ENCODE results near the gene ISG20L2.

Gene ISG20L2

DNA sequence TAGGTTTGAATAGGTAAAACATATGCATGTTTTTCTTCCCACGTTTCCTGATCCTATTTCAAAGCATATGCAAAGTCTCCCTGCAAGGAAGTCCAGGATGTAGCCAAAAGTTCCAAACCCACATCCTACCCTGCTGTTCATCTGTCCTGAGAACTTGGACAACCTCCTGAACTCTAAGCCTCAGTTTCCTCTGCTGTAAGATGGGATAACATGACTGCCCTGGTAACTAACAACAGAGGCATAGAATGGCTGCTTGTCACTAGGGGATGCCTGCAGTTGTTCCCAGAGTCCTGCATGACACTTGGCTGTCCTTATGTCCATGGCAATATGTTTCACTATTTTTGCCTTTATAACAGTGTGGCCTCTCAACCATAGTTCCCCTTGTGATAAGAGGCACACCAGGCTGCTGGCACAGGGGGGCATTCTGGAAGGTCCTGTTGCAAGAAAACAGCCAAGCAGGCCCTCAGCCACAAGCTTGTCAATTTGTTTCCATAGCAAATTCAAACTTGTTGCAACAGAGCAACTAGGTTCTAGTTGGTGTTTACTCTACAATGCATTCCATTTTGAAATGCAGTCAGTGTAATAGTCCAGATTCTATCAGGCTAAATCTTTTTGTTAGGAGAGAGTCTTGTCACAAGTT is 24.4 kb upstream of the ISG20L2 start:
- no peak for DNase-seq

DNA sequence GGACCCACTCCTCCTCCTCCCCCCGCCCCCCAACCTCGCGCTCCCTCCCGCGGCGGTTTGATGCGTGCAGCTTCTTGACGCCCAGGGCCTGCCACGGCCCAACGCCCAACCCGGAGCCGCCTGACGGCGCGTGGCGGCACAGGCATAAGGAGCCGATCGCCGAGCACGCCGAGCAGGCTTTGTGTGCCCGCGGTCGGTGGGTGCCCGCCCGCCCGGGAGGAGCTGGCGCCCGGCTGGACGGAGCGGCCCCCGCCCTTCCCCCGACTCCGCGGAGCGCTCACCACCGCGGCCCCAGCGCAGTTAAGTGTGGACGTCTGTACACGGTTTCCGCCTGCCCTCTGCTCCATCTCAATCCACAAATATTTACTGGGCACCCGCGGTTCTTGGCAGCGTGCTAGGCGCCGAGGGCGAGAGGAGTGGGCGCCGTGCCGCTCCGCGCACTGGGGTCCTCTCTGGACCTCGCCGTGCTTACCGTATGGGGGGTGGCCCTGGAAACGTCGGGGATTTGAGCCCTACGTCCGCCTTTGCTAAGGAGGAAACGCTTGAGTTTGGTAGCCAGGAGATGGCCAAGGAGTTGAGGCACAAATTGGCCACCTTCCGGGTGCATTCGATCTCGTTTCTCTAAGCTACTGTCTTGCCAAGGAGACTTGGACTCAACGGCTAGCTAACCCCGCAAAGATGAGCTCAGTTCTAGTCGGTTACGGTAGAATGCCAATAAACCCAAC is 23.4 kb upstream of the ISG20L2 start:
- DNase-seq = peak; percentile 63

GRCh38 chr1:156751451-156751756 is 22.8 kb upstream of the ISG20L2 start, which contains the start of gene HDGF:
Gene HDGF (minus strand): TSS chr1:156751675. CDS start chr1:156751429, 246 bp downstream.
- no peak for DNase-seq

GRCh38 chr1:156750711-156751450 is 22.3 kb upstream of the ISG20L2 start:
- no peak for DNase-seq

DNA sequence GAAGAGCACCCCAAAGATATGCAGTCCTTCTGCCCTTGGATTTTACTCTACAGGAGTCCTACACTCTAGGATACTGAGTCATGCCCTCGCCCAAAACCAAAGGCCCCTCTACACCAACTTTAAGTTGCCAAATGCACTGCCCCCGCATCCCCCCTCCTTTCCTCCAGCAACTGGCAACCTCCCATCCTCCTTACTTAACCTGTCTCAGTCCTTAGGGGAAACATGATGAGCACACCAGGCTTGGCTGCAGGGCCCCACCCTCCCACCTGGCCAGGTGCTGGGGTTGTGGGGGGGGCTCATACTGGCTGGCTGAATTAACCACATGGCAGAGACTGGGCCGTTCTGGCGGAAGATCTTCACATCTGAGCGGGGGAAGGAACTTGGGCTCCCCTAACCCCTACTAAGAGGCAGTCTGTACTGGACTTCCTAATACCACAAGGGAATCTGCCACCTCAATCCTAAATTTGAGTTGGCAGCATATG is 21.7 kb upstream of the ISG20L2 start:
- DNase-seq = no peak

DNA sequence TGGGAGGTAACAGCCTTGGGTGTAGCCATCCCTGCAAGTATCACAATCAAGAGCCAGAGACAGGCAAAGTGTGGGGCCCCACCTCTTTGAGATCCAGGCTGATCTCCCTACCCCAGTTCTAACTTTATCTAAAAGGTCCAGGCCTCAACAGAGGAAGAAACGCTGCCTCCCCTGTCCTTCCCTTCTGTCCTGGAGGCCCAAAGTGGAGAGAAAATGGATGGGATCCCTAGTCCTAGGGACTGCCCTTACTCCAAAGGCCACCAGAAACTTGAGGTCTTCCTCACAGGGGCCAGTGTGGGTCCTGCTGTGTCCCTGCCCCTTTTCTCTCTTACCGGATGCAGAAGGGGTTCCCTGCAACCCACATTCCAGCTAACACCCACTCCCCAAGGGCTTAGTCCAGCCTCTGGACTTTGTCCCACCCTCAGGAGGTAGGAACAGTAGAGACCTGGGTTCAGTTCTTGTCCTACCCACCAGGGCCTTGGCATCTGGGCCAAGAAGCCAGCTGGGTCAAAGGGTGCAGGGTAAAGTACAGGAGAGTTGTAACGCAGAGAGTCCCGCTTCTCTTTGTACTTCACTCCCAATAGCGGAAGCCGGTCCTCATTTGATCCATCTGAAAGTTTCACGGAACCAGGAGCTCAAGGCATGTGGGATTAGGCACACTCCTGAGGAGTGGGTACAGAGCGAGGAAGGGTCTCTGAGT is 21.0 kb upstream of the ISG20L2 start:
- no peak for DNase-seq

DNA sequence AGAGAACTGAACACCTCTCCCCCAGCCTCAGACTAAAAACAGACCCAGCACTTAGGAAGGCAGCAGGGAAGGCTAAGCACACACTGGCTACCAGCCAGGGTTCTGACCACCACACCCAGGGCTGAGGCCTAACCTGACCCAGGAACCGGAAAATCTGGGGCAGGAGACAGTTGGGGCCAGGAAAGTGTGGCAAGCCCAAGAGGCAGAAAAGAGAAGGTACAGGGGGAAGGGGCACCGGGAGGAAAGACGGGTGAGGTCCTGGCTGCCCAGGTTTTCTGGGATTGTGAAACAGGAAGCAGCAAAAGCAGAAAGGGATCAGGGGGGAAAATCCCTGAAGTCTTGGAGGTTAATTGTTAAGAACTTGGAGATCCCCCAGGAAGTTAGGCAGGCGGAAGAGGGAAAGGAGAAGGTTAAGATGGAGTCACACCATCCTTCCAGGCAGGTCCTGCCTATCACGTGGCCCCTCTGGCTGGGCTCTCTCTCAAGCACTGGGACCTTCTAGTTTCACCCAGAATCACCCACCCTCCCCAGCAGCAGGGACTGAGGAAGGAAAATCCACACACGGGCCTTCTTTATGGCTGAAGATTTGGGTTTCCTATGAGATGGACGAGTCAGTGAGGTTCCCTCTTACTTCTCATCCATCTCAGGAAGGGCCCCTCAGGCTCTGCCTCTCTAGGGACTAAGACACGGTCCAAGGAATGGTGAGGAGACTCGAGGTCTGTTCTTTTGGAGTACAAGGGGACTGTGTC is 20.3 kb upstream of the ISG20L2 start:
- no peak for DNase-seq

DNA sequence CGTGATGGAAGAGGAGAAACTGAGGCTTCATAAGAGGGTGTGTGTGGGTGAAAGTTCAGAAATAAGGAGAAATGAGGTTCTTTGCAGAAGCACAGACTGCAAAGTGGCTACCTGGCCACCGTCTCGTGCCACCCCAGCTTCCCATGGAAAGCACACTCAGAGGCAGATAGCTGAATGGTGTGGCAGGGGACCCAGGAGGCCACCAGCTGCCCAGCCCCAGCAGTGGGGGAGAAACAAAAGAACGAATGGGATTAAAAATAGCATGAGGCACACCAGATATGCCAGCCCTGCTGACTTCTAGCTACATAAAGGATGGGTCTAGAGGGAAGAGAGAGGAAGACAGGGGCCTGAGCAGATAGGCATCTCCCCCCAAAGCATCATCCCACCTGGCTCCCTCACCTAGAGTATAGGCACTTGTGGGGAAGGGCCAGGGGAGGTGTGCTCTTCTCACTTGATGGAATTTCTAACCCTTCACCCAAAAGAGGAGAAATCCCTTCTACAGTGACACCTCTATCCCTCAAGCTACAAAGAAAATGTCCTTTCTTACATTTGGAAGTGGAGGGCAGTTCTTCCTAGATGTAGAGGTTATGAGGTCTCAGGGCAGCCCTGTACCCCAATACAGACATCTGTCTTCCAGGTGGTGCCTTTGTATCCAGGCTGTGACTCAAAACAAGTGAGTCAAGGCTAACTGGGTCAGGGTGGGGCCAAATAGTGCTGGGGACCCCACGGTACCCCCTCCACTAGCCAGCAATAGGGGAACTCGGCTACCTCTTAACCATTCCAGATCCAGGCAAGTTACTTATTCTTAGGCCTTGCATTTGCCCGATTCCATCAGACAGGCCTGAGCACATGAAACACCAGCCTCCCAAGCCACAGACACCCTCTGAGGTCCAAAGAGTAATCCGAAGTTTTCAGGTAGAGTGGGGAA is 19.4 kb upstream of the ISG20L2 start:
- no peak for DNase-seq

- DNase-seq = peak; percentile 24
Measured at GRCh38 chr1:156746728-156747631, 18.4 kb upstream of the ISG20L2 start.

GRCh38 chr1:156746406-156746727 is 17.8 kb upstream of the ISG20L2 start:
- DNase-seq = no peak

DNA sequence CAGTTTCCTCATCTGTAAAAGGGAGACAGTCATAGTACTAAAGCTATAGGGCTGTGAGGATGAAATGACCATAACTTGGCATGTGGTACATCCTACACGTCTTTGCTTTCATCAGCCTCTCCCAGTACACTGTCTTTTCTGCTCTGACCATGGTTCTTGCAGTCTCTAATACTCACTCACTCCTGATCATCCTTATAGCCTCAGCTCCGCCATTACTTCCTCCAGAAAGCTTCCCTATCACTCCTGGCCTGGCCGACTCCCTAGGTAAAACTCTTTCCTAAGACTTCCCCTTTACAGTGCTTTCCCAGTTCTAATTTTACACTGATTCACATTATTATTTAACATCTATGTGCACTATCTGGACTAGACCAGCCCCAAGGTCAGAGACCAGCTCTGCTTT is 17.3 kb upstream of the ISG20L2 start:
- no peak for DNase-seq

DNA sequence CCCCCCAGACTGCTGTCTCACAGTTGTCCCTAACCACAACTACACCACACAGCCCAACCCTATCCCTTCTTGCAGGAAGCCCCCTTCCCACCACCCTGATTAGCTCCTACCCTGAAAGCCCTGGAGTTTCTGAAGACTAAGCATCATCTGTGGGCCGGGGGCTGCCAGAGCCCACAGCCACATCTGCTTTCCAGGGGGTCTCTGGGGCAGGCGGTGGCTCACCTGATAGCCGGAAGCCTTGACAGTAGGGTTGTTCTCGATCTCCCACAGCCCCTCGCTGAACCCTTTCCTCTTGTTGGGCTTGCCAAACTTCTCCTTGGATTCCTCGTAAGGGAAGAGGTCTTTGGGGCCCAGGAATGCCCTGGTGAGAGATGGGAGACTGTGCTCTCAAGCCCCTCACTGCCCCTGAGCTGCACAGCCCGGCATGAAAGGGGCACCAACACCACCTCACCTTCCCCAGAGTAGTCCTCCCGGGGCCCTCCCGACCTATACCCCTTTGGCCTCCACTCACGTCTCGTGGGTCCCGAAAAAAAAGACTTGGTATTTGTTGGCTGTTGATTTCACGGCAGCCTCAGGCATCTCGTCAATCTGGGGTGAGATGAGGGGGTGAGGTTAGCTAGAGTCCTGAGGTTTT is 16.3 kb upstream of the ISG20L2 start:
- DNase-seq = no peak

- no peak for DNase-seq
Measured at GRCh38 chr1:156744344-156744743, 15.8 kb upstream of the ISG20L2 start.

DNA sequence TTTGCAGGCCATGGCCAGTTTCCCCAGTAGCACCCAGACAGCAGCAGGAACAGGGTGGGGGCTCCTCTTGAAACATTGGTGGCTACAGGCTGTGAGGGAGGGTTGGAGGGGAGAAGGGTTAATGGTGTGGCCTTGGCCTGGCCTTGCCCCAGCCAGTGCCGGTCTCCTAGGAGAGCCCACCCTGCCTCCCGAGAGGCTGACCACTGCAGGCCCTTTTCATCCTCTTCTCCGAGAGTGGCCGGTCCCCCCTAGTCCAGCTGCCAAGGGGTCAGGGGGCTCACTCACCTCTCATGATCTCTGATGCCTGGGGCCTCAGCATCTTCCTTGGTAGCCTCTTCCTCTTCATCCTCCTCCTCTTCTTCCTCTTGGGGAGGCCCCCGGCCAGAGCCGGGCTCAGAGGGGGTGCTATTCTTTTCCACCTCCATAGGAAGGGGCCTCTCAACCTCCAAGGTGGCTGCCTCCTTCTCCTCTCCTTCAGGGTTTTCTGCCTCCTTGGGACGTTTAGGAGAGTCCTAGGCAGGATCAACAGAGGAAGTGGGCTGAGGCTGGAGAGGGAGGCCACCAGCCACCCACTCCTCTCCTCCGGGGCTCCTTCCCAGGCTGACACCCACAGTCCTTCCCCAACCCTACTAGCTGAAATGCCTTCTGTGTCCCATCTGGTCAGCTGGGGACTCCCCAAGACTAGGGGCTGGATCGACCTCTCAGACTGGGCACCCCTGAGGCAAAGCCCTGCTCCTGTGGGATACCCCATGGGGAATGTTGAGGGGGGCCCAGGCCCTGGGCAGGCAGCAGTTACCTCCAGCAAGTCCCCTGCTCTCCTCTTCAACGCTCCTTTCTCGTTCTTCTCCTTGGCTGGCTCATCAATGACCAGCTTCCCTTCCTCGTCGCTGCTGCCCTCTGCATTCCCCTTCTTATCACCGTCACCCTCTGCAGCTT is 15.1 kb upstream of the ISG20L2 start:
- DNase-seq = no peak

GRCh38 chr1:156742801-156743200 is 14.2 kb upstream of the ISG20L2 start:
- no peak for DNase-seq

GRCh38 chr1:156742017-156742416 is 13.5 kb upstream of the ISG20L2 start:
- DNase-seq = no peak

GRCh38 chr1:156741481-156741983 is 13.0 kb upstream of the ISG20L2 start:
- no peak for DNase-seq

GRCh38 chr1:156740741-156741480 is 12.3 kb upstream of the ISG20L2 start, which contains the start of gene MRPL24:
Gene MRPL24 (minus strand): TSS chr1:156741088. CDS start chr1:156738704, 2,384 bp downstream.
- peak; percentile 96 for DNase-seq

Data from NCI-H524 treated with DMSO at 0.1 percent for 48 hours (cell line).